Measurements from ENCODE around the gene CDKL4.

DNA sequence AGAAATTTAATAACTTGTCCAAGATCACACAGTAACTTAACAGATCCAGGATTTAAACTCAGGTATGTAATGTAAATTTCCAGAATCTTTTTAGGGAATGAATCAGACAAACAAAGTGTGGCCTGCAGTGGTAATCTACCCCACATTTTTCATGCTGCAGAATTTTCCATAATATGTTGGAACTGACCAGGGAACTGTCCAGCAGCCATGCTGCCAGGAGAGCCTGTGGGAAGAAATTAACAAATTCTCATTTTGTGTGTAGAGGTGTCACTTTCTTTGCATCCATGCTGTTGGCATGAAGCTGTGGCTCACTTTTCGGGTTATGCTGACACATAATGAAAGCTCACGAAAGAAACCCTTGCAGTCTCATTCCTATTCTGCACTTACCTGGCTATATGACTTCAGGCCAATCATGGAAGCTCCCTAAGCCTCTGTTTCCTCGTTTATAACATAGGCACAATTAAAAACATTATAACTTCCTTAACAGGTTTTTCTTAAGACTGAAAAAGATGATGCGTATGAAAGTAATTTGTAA is 54.7 kb downstream of the CDKL4 start:
- TF ChIP-seq, protein P1, sequence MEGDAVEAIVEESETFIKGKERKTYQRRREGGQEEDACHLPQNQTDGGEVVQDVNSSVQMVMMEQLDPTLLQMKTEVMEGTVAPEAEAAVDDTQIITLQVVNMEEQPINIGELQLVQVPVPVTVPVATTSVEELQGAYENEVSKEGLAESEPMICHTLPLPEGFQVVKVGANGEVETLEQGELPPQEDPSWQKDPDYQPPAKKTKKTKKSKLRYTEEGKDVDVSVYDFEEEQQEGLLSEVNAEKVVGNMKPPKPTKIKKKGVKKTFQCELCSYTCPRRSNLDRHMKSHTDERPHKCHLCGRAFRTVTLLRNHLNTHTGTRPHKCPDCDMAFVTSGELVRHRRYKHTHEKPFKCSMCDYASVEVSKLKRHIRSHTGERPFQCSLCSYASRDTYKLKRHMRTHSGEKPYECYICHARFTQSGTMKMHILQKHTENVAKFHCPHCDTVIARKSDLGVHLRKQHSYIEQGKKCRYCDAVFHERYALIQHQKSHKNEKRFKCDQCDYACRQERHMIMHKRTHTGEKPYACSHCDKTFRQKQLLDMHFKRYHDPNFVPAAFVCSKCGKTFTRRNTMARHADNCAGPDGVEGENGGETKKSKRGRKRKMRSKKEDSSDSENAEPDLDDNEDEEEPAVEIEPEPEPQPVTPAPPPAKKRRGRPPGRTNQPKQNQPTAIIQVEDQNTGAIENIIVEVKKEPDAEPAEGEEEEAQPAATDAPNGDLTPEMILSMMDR (conservative IDR thresholded peaks at IDR 0.05 in 1 of 2, IDR thresholded peaks at IDR 0.05 in 1 of 2; ENCODE audit: extremely low read depth in 1 of 2, insufficient read depth in 1 of 2, low read depth in 1 of 2, low read length in 2 of 2): no peak
- no peak for TF ChIP-seq EZH2 (IDR thresholded peaks at IDR 0.05; ENCODE audit: borderline replicate concordance, low read length)

Measured in mammary epithelial cell (primary cell).